GM21515 (cell line): ENCODE measurements around the gene FAM136A.
"Not testable (repeated sequence)": the region's sequence is repeated elsewhere in the genome, so short reads cannot be mapped to it uniquely, and the experiment has no call there.

Experiments
- ATAC-seq: cut with Tn5 transposase; IDR thresholded peaks from one replicate; pipeline ENCODE4 v1.9.1; 2021; ENCODE audit not compliant: unreplicated experiment

The FAM136A gene

DNA sequence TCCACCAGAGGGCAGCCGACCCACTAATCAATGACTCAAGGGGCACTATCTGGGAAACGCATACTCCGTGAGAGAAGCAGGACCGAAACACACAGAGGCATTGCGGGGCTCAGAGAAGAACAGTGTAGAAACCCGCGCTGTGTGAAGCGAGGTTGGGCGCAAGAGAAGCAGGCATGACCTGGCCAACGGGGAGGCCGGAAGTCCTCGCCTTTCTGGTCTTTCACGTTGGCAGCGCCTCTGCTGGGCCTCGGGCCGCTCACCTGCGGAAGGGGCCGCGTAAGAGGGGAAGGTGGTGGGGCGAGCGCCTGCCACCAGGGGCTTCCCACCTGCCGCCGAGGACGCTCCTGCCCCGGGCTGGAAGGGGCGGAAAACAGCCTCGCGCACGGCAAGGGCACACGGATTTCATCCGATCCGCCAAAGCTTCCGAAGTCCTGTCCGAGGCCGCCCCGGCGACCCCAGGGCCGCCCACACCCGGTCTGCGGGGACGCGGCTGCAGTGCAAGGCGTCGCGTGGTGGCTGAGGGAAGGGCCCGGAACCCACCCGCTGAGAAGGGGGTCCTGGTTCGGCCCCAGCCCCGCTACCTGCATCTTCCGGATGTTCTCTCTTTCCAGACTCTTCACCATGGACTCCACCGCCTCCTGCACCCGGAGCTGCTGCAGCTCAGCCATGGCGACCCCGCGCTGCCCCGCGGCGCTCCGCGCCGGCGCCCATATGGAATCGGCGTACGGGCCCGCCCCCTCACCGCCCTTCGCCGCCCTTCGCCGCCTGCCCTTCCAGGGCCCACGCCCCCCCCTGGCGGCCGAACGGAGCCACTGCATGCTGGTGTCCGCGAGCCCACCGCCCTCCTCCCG lies at the start of gene FAM136A:
FAM136A (minus strand) TSS at position 724 of the 851 bp plus-strand sequence; CDS start at position 668, 56 bp downstream.
- ATAC-seq, result peak; percentile 71

DNA sequence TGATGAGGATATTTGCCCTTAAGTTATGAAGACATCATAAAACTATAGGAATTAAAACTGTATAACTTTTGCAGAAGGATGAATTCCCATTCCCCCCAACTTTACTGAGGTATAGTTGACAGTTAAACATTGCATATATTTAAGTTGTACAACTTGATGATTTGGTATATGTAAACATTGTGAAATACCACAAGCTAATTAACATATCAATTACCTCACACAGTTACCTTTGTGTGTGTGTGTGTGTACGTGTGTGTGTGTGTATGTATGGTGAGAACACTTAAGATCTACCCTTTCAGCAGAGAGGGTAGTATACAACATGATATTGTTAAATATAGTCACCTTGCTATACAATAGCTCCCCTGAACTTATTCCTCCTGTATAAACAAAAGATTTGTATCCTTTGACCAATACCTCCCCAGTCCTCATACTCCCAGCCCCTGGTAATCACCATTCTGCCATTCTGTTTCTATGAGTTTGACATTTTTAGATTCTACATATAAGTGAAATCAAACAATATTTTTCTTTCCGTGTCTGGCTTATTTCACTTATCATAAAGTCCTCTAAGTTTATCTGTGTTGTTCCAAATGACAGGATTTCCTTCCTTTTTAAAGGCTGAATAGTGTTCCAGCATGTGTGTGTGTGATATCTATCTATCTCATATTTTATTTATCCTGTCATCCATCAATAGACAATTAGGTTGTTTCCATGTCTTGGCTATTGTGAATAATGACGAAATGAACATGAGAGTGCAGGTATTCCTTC lies 48.2 kb upstream of the FAM136A start:
- ATAC-seq, result no peak

- ATAC-seq, result no peak
These were observed 46.0 kb upstream of the FAM136A start for GRCh38 chr2:70347831-70348230.

- ATAC-seq, result no peak
These were observed 42.3 kb upstream of the FAM136A start for GRCh38 chr2:70344195-70344594.

DNA sequence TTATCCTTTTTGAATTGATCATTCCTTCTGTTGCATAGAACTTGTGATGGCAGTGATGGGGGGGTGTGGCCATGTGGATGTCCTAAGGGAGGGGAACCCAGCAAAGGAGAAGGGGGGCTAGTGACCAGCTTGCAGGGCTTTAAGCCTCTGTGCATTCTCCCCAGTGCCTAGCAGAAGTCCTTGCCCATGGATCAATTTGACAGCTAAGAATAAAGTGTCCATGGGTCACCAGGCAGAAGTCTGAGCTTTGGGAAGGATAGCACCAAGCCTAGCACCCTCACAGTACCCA lies 39.6 kb upstream of the FAM136A start:
- no peak for ATAC-seq

DNA sequence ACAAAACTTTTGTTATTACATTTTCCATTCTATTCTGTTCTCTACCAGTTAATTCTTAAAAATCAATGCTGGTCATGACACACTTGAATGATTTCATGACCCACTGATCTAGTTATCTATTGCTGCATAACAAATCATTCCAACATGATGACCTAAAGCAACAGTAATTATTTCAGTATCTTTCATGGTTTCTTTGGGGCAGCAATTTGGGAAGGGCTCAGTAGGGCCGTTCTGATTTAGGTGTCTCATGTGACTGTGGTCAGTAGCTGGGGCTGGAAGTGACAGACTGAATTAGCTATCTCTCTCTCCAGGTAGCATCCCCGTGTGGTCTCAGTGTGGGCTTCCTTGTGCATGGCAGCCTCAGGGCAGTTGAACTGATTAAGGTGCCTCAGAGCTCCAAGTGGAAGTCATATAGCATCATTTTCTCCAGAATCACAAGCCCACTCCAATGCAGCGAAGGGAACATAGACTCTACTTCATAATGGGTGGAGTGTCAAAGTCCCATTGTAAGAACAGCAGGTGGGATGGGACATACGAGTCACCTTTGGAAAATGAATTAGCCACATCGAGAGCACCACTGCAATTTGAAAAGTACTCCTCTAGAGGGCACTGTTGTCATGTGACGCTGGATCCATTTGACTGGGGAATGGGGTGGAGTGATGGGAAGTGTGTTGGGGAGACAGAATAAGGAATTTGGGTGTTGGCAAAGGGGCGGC lies 39.1 kb upstream of the FAM136A start:
- no peak for ATAC-seq

DNA sequence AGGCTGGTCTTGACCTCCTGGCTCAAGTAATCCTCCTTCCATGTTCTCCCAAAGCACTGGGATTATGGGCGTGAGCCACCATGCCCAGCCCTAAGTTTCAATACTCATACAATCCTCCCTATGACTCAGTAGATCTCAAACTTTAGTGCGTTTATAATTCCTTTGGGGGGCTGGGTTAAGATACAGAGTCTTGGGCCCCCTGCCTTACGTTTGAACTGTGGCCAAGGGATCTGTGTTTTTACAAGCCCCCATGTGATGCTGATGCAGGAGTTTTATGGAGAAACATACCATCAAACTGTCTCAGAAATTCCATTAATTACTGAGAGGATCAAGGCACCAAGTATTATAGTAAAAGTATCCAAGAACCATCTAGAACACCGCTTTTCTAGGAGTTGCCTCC lies 38.2 kb upstream of the FAM136A start:
- ATAC-seq, result no peak

GRCh38 chr2:70336552-70336951 lies 34.7 kb upstream of the FAM136A start:
- no peak for ATAC-seq

DNA sequence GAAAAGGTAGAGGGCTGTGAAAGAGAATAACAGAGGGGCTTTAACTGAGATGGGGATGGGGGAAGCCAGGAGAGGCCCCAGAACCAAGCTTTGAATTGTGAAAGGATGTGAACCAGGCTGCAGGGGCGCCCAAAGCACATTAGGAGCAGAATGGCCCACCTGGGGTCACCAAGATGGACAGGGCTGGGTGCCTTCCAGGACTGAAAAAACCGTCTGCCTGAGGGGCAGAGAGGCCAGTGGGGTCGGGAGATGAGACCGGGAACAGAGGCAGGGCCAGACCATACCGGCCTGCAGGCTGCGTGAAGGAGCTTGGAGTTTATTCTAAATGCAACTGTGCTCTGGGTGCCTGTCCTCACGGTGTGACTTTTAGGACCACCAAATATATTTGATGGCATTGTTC lies 29.1 kb upstream of the FAM136A start:
- ATAC-seq, result no peak

- no peak for ATAC-seq
These were observed 28.6 kb upstream of the FAM136A start for GRCh38 chr2:70330476-70330875.

DNA sequence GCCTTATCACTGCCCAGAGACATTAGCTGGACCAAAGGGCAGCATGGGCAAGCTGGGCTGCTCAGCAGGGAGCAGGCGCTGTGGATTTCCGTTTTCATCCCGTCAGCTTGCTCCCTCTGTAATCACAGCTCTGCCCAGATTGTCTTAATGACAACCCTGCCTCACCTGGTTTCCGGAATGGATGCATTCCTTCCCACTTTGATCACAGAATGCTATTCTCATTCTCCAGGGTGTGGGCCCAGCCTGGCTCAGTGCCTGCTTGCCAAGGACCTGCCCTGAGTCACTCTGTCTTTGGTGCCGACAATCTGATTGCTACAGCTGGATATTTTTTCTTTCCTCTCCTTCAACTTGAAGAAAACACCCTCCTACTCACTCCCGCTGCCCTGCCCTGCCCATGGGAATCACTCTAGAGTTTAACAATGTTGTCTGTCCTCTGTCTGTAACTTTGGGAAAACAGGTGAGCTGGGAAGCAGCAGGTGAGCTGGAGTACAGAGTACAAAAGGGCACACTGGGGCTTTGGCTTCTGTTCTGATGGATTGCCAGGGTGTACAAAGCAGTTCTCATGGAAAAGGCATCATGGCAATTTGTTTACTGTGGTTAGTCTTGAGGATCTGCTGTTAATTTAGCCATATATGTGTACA lies 27.2 kb upstream of the FAM136A start:
- ATAC-seq, result no peak

- ATAC-seq, result no peak
These were observed 24.0 kb upstream of the FAM136A start for GRCh38 chr2:70325875-70326274.

GRCh38 chr2:70322518-70322917 lies 20.7 kb upstream of the FAM136A start:
- ATAC-seq, result no peak

DNA sequence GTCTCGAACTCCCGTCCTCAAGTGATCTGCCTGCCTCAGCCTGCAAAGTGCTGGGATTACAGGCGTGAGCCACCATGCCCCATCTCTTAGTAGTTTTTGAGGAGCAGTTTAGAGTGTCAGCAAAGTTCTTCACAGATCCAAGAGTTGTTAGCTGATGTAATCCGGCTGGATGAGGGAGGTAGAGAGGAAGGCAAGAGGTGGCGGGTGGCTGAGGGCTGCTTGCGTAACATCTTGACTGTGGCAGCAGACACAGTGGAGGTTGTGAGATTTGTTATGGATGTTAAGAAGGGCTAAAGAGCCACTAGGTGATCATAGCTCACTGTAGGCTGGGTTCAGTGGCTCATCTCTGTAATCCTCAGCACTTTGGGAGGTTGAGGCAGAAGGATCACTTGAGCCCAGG lies 19.5 kb upstream of the FAM136A start:
- ATAC-seq, result no peak

DNA sequence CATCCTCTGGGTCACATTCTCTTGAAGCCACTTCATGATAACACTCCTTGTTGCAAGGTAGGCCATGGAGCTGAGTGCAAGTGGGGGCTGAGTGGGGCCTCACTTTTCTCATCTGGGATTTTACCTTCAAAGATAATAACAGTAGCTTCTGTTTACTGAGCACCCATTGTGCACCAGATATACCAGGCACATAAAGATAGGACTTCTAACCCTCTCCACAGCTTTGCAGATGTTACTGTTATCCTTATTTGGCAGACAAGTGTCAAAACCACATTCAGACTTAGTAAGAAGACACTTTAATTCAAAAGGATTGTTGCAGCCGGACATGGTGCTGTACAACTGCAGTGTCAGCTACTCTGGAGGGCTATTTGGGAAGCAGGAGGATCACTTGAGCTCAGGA lies 12.8 kb upstream of the FAM136A start:
- ATAC-seq, result no peak

- no peak for ATAC-seq
These were observed 10.7 kb upstream of the FAM136A start for GRCh38 chr2:70312560-70312959.

- ATAC-seq, result no peak
These were observed 9.0 kb upstream of the FAM136A start for GRCh38 chr2:70310899-70311298.

DNA sequence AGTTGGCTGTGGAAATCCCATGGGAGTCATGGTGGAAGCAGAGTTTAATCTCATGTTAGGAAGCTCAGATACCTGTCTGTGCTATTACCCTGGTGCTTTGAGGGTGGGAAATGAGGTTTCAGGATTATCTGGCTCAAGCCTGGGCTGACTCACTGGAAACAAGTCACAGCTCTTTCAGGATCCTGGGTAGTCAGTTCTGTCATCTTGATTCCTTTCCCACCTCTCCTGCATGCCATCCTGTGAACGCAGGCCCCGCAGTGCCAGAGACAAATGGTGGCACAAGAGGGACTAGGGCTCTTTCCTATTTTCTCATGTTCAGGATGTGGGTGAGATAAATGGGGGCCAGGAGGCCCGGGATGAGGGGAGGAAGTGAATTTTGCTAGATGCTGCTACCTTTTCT lies 3.7 kb upstream of the FAM136A start:
- no peak for ATAC-seq

GRCh38 chr2:70304498-70304897 lies 2.6 kb upstream of the FAM136A start:
- ATAC-seq, result no peak

GRCh38 chr2:70303186-70303585 lies 1.3 kb upstream of the FAM136A start:
- no peak for ATAC-seq

DNA sequence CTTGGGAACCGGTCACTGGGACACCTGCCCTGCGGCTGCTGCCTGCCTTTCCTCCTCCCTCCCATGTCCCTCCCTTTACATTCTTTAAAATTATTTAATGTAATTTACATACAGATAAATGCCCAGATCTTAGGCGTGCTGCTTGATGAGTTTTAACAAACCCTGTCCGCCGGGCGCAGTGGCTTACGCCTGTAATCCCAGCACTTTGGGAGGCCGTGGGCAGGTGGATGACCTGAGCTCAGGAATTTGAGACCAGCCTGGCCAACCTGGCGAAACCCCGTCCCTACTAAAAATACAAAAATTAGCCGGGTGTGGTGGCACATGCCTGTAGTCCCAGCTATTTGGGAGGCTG lies 304 bp upstream of the FAM136A start:
- ATAC-seq, result not testable (repeated sequence)
